NCI-H146 treated with DMSO at 0.1 percent for 48 hours (cell line): Measurements from ENCODE around the gene NDUFAB1.
"Not testable (repeated sequence)": the region's sequence is repeated elsewhere in the genome, so short reads cannot be mapped to it uniquely, and the experiment has no call there.

Source experiments
- DNase-seq: peaks from one replicate; lab custom pipeline; 2025; ENCODE audit not compliant: unreplicated experiment; lab: John Stamatoyannopoulos, UW

The NDUFAB1 gene

DNA sequence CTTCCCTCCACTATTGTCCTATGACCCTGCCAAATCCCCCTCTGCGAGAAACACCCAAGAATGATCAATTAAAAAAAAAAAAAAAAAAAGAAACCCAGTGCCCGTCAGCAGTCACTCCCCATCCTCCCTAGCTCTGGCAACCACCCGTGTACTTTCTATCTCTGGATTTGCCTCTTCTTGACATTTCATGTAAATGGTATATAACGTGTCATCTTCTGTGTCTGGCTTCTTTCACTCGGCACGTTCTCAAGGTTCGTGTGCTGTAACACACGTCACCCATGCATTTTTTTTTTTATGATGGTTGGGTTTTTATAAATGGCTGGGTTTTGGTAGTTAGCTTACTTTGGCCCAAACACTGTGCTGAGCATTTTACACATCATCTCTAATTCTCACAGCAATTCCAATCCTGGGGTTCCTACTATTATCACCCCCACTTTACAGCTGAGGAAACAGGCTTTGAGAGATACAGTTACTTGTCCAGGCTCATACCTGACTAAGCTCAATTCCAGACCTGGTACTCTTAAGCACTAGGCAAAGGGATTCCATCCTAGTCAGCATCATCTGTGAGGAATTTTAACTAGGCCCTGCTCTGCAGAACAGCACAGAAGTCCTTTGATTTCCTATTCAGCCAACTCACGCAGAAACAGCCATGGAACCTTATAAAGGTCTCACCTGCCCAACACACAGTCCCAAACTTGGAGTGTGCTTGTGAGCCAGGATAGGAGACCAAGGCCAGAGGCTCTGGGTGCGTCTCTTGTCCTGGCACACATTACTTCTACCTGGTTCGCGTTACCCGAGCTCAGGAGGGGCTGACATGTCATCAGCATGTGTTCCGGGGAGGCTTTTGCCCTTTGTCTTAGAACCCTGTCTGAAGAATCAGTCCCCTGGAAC is 11.7 kb downstream of the NDUFAB1 start:
- no peak for DNase-seq

DNA sequence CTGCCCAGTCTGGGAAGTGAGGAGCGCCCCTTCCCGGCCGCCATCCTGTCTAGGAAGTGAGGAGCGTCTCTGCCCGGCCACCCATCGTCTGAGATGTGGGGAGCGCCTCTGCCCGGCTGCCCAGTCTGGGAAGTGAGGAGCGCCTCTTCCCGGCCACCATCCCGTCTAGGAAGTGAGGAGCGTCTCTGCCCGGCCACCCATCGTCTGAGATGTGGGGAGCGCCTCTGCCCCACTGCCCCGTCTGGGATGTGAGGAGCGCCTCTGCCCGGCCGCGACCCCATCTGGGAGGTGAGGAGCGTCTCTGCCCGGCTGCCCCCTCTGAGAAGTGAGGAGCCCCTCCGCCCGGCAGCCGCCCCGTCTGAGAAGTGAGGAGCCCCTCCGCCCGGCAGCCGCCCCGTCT is 12.8 kb downstream of the NDUFAB1 start:
- DNase-seq = not testable (repeated sequence)

DNA sequence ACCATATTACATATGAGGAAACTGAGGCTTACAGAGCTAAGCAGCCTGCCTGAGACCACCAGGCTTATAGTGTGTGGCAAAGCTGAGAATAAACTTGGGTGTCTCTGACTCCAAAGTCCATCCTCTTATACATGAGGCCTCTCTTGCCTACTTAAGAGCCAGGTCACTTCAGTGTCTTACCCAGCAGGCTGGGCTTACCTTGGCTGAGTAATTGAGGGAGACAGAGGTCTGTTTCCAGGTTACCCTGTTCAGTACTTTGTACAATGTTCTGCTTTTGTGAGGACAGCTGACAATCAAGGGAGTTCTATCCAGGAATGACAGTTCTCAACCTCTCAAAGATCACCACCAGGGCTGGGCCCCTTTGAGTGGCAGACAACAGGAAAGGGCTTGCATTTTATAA is 14.4 kb downstream of the NDUFAB1 start:
- no peak for DNase-seq

DNA sequence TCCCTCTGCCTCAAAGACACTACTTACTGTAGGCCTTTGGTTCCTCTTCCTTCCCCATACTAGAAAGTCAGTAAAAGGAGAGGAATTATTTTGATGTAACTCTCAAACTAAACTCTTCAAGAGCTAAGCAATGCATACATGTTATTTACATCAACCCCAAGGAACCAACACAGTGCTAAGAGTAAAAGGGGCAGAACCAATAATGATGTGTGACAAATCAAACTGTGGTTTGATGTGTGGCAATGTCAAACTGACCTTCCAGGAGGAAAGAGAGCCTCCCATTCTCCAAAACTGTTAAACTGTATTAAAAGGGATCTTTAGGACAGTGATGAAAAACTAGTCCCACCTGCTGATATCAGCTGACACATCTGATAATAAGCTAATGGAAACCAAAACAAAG is 15.7 kb downstream of the NDUFAB1 start:
- no peak for DNase-seq

DNA sequence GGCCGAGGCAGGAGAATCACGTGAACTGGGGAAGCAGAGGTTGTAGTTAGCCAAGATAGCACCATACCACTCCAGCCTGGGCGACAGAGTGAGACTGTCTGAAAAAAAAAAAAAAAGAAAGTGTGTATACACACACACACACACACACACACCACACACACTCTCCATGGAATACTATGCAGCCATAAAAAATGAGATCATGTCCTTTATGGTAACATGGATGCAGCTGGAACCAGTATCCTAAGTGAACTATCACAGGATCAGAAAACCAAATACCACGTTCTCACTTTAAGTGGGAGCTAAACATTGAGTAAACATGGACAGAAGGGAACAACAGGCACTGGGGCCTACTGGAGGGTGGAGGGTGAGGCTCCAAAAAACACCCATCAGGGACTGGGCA is 16.7 kb downstream of the NDUFAB1 start:
- DNase-seq = no peak

DNA sequence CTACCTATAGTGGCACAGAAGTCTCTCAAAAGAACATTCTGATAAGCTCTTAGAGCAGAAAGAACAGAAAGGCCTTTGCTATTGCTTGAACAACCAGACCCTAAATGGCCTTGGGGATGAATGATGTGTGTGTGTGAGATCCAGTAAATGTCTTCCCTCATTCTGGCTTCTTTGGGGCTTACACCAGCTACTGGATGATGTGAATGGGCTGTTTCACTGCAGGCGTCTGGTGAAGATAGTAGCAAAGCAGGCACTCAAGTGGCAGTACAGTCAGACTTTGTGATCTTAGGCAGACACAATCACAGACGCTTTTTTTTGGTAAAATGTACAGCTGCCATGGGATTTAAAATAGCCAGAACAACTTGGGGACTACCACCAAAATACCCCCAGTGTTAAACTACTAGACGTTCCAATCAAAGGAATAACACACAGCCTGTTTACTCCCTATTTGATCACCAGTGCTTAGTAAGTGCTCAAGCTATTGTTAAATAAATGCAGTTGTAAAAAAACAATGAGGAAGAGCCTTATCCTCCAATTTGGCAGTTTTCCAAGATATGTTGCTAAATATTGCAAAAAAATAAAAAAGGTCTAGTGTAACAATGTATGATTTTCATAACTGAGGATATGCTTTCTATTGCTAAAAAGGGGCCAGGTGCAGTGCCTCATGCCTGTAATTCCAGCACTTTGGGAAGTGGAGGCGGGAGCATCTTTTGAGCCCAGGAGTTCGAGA is 17.9 kb downstream of the NDUFAB1 start:
- DNase-seq = no peak

DNA sequence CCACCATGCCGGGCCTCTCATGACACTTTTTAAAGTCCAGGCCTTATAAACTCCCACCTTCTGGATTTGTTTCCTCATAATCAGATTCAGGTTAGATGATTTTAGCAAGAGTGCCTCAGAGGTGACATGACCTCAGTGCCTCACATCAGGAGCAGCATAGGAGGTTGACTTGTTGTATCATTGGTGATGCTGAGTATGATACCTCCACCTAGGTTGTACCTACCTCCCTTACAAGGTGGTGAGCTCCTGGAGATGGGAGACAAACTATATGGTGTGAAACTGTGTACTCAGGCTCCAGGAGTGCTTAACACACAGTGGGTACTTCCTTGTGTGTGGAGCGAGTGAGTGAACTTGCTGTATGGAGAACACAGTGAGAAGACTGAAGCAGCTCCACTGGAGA is 18.6 kb downstream of the NDUFAB1 start:
- DNase-seq = no peak

DNA sequence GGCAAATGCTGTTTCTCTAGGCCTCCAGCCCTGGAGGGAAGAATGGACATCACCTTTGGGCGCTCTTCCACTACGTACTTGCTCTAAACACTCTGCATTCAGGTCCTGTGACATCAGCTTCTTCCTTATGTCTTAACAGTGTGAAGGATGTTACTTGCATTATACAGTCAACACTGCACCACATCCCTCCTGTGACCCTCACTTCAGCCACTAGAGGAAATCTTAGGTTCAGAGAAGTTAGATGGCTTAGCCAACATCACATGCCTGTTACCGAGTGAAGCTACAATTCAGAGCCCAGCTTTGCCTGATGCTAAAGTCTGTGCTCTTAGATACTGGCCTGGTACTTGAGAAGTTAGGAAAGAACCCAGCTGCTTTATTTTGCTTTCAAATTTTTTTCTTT is 20.3 kb downstream of the NDUFAB1 start:
- DNase-seq = no peak

DNA sequence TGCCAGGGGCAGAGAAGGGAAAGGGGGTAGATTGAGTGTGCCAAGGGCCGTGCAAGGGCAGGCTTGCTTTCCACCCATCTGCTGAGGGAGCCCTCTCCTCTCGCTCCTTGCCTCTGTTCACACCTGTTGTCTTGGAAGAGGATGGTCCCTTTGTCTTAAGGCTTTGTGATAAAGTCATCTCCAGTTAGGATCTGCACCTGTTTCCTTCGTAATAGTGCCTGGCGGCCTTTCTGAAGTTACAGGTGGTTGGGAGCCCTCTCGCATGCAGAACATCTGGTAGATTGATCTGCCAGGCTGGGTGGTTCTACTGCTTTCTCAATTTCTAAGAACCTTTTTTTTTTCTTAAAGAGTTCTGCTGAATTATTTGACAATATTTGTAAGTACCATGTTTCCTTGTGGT is 22.3 kb downstream of the NDUFAB1 start:
- DNase-seq = no peak

DNA sequence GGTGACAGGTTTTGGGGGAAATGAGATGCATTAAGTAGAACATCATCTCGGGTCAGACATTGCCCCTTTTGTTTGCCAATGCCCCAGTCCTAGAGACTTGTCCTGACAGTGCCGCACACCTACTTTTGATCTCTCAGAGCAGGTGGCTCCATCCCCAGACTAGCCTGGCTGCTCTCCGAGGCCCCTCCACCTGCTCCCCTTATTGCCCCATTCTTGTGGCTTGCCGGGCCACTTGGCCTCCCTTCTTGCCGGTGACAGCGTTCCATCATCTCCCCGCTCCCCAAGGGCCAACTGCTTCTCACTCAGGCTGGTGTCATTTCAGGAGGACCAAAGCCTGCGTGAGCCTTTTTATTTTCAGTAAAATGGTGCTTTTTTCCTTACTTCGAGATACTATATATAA is 23.7 kb downstream of the NDUFAB1 start:
- DNase-seq = no peak

DNA sequence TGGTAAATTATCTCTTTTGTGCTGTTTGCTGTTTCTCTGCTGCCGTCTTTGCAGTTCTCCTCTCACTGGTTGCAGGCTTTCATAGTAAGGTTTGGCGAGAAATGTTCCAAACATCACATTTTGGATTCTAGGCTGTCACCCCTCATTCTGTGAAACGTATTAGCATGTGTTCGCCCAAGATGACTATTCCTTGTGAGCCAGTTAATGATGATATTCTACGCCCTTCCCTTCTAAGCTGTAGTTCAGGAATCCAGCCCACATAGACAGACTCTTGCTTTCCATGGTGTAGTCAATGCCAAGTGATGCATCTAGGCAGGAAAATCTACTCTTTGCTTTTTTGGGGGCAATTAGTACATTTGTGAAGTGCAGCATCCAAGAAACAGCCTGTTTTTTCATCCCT is 24.2 kb downstream of the NDUFAB1 start:
- no peak for DNase-seq

DNA sequence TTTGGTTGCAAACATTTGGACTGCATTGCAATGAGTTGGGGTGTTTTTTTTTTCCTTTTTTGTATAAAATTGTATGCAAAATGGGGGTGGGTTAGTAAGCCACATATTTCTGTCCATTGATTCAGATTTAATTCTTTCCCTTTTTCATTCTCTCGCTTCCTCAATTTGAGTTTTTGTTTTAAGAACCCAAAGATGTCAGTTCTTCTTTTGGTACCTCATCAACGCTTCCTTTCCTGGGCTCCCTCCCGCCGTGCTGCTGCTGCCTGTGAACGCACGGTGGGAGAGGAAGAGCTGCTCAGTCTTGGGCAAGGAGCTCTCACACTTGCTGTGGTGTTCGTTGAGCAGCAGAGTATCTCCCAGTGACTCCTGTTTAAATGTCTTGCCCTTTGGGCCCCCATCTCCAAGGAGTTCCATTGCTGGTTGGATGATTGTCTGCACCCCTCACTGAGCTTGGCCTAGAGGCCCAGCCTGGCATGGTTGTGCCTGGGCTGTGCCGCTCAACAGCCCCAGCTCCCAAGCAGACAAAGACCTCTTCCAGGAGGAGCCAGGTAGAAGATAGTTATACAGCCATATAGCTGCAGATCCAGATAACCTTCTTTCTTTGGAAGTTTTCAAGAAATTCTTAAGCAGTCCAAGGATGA is 25.0 kb downstream of the NDUFAB1 start:
- DNase-seq = no peak

DNA sequence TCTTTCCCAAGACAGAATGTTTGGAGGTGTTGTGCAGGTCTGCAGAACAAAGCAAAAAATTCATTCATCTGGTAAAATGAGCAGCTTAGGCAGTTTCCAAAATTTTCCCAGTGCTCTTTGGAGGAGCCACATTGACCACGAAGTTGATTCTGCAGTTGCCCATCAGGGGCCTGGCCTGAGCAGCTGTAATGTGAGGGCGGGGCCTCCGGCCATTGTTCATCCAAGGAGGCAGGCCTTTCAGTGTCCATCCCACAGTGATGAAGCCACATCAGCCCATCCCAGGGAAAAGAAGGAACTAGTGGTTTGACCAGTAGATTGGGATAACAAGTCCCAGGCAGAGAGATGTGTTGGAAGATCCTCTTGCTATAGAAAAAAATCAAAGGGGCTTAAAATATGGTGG is 28.5 kb downstream of the NDUFAB1 start:
- DNase-seq = no peak

DNA sequence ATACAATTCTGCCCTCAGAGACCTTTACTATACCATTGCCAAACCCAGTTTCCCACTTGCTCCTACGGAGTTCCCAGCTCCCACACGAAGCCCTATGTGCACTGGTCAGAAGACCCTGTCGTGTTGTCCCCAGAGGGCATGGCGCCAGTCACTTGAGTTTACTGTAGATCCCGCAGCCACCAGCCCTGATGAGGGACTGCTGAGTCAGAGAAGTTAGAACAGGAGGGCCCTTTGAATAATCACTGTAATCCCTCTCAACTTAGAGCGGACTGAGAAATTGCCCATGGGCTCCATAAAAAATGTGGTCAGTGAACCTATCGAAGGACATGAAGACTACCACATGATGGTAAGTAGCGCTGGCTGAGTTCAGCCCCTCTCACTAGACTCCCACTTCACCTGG is 29.4 kb downstream of the NDUFAB1 start:
- DNase-seq = no peak

DNA sequence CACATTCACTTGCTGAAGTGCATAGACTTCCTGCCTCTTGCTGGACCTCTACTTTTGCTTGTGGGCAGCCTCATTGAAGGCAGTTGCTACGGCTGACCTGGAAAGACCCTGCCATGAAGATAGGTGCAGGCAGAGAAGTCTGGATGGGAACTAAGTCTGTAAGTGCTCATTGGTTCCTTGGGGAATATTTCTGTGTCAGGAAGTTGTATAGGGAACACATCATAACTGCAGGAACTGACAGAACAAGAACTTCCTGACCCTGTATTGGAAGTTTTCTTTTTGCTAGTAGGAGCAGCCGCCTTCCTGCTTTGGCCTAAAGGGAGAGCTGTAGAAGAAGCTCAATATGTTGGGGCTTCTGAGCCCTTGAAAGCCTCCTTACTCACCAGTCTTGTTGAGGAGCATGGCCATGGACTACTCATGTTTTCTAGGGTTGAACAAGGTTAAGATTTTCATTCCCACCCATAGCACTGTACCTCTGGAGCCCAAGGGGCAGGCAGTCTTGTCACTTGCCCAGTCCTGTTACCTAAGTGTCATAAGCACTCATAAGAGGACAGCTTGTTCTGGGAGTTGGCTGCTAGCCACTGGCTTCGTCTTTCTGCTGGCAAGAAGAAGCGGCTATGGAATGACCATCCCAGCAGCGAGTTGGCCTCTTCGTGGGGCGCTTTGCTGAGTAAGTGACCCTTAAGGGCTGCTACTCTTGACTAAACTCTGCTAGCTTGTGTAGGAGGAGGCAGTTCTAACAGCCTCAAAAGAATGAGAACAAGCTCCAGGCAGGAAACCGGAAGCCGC is 31.3 kb downstream of the NDUFAB1 start:
- no peak for DNase-seq

DNA sequence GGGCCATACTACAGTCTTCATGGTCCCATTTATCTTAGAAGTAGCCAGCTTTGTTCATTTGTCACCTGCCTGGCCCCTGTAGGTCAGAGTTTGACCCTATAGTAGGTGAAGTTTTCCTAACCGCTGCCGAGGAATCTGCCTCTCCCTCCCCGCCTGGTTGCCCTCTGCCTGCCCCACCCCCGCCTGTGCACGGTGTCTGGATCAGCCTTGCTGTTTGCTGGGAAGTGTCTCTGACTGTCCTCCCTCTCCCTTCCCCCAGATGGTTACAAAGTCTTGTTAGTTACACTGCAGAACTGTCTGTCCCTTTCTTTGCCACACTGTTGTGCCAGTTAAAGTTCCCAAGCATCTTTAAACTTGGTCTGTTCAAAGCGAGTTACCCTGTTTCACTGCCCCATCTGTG is 32.9 kb downstream of the NDUFAB1 start:
- no peak for DNase-seq

DNA sequence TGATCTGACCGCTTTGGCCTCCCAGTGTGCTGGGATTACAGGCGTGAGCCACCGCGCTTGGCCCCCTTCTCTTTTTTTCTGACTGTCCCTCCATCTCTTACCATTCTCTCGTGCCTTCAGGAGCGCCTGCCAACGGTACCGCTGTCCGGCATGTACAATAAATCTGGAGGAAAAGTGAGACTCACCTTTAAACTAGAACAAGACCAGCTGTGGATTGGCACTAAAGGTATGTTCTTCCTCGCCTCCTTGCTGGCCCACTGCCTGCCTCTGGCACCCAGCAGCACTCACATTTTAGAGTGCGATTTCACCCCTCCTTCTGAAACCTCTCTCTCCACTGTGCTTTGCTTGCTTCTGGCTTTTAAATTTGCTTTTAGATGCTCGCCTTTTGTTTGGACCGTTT is 33.6 kb downstream of the NDUFAB1 start:
- no peak for DNase-seq

DNA sequence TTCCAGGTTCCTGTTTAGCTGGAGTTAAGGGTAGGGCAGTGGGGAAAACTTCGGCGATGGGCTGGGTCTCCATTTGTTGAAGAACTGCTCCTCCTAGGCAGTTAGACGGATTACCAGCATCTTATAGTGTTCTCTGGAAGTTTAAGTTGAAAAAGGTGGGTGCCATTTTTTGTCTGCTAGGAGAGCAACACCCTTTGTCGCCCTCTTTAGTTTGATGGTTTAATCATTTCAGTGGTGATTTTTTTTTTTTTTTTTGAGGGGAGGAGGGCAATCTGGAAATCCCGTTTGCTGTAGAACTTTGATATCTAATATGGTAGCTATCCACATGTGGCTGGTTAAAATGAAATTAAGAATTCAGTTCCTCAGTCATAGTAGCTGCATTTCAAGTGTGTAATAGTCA is 34.5 kb downstream of the NDUFAB1 start:
- no peak for DNase-seq

DNA sequence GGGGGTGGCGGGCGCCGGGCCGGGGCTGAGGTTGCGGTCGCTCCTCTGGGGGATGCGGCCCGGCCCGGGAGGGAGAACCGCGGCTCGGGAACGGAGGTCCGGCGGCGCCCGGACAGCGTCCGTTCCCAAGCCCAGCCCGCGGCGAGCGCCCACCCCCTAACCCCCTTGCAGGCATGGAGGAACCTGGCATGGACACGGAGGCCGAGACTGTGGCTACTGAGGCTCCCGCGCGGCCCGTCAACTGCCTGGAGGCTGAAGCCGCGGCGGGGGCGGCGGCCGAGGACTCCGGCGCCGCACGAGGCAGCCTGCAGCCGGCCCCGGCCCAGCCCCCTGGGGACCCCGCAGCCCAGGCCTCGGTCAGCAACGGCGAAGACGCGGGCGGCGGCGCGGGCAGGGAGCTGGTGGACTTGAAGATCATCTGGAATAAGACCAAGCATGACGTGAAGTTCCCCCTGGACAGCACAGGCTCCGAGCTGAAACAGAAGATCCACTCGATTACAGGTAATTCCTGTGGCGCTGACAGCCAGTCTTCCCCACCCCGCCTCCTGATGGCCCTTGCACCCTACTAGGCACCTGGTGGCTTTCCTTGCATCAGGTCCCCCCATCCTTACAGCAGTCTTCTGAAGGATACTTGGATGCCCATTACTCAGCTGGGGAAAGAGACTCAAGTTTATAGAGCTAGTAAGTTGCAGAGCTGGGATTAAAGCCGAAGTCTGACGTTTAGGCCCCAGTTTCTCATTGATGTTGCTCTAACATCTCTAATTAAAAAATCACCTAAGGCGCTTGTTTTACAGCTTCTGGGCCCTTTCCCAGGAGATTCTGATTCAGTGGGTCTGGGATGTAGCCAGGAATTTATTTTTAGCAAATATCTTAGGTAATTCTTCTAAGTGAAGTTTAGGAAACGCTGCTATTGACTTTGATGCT is 38.1 kb downstream of the NDUFAB1 start:
- DNase-seq = no peak
